ENCODE results near the gene CCDC39. TPM values are rescaled to one million over a fixed set of nuclear protein-coding genes. Genes with fewer than 3 reads are reported as not detected.

The CCDC39 gene
- total RNA-seq = 0.06 TPM in 1 of 2 replicates, not detected in the other

- peak; percentile 10 for DNase-seq (ENCODE audit: extremely low read depth, low read depth, low spot score)
Measured at GRCh38 chr3:180679178-180680096, at the start of gene CCDC39. CCDC39 (minus strand) TSS chr3:180679489; CDS start chr3:180679380, 109 bp downstream.

GRCh38 chr3:180720012-180720411 lies 40.7 kb upstream of the CCDC39 start:
- DNase-seq (ENCODE audit: extremely low read depth, low read depth, low spot score) = no peak

GRCh38 chr3:180707896-180708295 lies 28.6 kb upstream of the CCDC39 start:
- DNase-seq (ENCODE audit: extremely low read depth, low read depth, low spot score) = no peak

GRCh38 chr3:180705619-180706018 lies 26.3 kb upstream of the CCDC39 start:
- DNase-seq (ENCODE audit: extremely low read depth, low read depth, low spot score) = no peak

GRCh38 chr3:180704532-180704931 lies 25.2 kb upstream of the CCDC39 start:
- no peak for DNase-seq (ENCODE audit: extremely low read depth, low read depth, low spot score)

- no peak for DNase-seq (ENCODE audit: extremely low read depth, low read depth, low spot score)
Measured at GRCh38 chr3:180700941-180701340, 21.7 kb upstream of the CCDC39 start.

GRCh38 chr3:180698760-180699270 lies 19.5 kb upstream of the CCDC39 start:
- DNase-seq (ENCODE audit: extremely low read depth, low read depth, low spot score) = no peak

- no peak for DNase-seq (ENCODE audit: extremely low read depth, low read depth, low spot score)
Measured at GRCh38 chr3:180694321-180694720, 15.0 kb upstream of the CCDC39 start.

- no peak for DNase-seq (ENCODE audit: extremely low read depth, low read depth, low spot score)
Measured at GRCh38 chr3:180693656-180694055, 14.4 kb upstream of the CCDC39 start.

GRCh38 chr3:180690061-180690460 lies 10.8 kb upstream of the CCDC39 start:
- no peak for DNase-seq (ENCODE audit: extremely low read depth, low read depth, low spot score)

GRCh38 chr3:180684807-180685206 lies 5.5 kb upstream of the CCDC39 start:
- DNase-seq (ENCODE audit: extremely low read depth, low read depth, low spot score) = no peak

- DNase-seq (ENCODE audit: extremely low read depth, low read depth, low spot score) = no peak
Measured at GRCh38 chr3:180683816-180684215, 4.5 kb upstream of the CCDC39 start.

GRCh38 chr3:180680097-180680430 lies 775 bp upstream of the CCDC39 start:
- DNase-seq (ENCODE audit: extremely low read depth, low read depth, low spot score) = peak; percentile 4

GRCh38 chr3:180678231-180678630 lies 1.1 kb downstream of the CCDC39 start:
- DNase-seq (ENCODE audit: extremely low read depth, low read depth, low spot score) = no peak

- no peak for DNase-seq (ENCODE audit: extremely low read depth, low read depth, low spot score)
Measured at GRCh38 chr3:180661444-180661843, 17.8 kb downstream of the CCDC39 start.

- no peak for DNase-seq (ENCODE audit: extremely low read depth, low read depth, low spot score)
Measured at GRCh38 chr3:180657094-180657493, 22.2 kb downstream of the CCDC39 start.

GRCh38 chr3:180656406-180656805 lies 22.9 kb downstream of the CCDC39 start:
- no peak for DNase-seq (ENCODE audit: extremely low read depth, low read depth, low spot score)

GRCh38 chr3:180646187-180646790 lies 33.0 kb downstream of the CCDC39 start:
- no peak for DNase-seq (ENCODE audit: extremely low read depth, low read depth, low spot score)

GRCh38 chr3:180640987-180641386 lies 38.3 kb downstream of the CCDC39 start:
- no peak for DNase-seq (ENCODE audit: extremely low read depth, low read depth, low spot score)

GRCh38 chr3:180633722-180634121 lies 45.6 kb downstream of the CCDC39 start:
- DNase-seq (ENCODE audit: extremely low read depth, low read depth, low spot score) = no peak

GRCh38 chr3:180631317-180631716 lies 48.0 kb downstream of the CCDC39 start:
- DNase-seq (ENCODE audit: extremely low read depth, low read depth, low spot score) = no peak

- no peak for DNase-seq (ENCODE audit: extremely low read depth, low read depth, low spot score)
Measured at GRCh38 chr3:180630371-180630770, 48.9 kb downstream of the CCDC39 start.

All from glomerular endothelial cell (primary cell).